Measurements from ENCODE around the gene TRMT44.

- TF ChIP-seq POLR2AphosphoS5 (IDR thresholded peaks at IDR 0.05; ENCODE audit: borderline replicate concordance, low read depth, low read length) (no peak), EZH2 (IDR thresholded peaks at IDR 0.05) (no peak), FOXP2 (optimal IDR thresholded peaks at IDR 0.05; ENCODE audit: control extremely low read depth, extremely low read length, insufficient read depth) (no peak)
Observed at GRCh38 chr4:8494218-8494617, 53.6 kb downstream of the TRMT44 start.
